Left hindlimb (tissue), 1 donor: ENCODE measurements around the gene GSTM1.
A peak's percentile ranks its signal among the peaks of the same experiment; 100 is the strongest.

Experiments
- DNase-seq: peaks from one replicate; pipeline ENCODE4 v3.0.0-alpha.2; 2018

Gene GSTM1

DNA sequence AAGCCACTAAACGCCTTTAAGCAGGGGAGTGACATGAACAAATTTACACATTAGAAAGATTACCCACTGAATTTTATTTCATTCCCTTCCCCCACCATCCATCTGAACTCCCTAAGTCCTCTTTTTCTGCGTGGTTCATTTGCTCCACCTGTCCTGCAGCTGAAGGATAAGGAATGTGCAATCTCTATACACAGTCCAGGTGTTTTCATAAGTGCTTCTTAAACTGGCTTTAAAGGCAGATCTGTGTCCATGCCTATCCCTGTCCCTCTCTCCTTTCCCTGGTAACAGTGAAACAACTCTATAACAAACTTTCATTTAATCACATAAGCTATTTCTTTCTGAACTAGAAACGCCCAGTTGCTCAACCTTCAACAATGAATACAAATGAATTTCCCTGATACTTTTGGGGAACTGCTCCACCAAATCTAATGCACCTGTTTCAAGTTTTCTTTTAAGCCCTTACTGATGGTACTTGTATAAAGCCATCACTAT is 44.8 kb downstream of the GSTM1 start:
- DNase-seq, result no peak

DNA sequence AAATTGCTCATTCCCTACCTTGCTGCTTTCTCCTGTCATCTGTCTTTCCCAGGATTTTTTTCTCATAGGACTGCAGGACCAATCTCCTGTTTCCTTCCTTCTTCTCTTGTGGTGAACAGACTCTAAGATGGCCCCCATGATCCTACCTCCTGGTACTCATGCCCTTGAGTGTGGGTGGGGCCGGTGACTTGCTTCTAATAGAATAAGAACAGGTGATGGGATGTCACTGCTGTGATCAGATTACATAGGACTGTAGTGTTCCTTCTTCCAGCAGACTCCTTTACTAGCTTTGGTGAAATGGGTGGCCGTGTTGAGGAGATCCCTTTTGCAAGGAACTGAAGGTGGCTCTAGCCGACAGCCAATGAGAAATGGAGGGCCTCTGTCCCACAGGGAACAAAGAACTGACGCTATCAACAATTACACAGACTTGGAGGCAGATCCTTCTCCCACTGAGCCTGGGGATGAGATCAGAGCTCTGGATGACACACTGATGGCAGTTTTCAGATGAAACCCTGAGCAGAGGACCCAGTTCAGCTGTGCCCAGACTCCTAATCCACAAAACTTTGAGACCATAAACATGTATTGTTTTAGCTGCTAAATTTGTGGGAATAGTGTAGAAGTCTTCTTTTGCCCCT is 45.7 kb downstream of the GSTM1 start:
- DNase-seq, result no peak

DNA sequence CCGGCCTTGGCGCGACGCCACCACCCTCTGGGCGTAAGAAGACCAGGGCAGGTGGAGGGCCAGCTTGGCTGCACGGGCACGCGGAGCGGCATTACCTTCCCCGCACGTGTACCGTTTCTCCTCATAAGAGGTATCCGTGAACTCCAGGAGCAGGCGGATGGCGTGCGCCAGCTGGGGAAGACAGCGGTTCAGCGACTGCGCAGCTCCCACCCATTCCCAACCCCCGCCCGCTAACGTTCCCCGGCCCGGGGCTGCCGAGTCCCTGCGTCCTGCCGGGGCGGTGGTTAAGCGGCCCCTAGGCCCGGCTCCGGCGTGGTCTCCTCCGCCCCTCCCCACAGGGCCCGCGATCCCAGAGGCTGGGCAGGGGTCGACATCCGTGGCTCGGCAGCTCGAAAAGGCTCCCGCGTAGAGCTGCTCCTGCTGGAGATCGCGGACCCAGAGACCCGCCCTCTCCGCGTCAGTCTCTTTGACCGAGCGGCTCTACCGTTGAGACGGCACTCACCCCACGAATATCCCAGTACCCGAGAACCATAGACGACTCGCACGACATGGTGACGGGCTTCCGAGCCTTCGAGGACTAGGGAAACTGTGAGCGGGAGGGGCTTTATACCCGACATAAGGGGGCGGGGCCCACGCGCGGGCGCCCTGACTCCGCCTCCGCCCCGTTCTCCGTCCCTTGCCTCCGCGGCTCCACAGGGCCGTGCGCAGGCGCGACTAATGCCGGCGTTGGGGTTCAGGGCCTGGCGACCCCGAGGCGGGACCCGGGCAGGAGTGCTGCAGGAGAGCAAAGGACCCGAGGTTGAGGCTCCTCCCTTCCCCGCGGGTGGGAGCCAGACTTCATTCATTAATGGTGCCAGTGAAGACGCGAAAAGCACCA is 52.4 kb downstream of the GSTM1 start:
- peak; percentile 85 for DNase-seq

DNA sequence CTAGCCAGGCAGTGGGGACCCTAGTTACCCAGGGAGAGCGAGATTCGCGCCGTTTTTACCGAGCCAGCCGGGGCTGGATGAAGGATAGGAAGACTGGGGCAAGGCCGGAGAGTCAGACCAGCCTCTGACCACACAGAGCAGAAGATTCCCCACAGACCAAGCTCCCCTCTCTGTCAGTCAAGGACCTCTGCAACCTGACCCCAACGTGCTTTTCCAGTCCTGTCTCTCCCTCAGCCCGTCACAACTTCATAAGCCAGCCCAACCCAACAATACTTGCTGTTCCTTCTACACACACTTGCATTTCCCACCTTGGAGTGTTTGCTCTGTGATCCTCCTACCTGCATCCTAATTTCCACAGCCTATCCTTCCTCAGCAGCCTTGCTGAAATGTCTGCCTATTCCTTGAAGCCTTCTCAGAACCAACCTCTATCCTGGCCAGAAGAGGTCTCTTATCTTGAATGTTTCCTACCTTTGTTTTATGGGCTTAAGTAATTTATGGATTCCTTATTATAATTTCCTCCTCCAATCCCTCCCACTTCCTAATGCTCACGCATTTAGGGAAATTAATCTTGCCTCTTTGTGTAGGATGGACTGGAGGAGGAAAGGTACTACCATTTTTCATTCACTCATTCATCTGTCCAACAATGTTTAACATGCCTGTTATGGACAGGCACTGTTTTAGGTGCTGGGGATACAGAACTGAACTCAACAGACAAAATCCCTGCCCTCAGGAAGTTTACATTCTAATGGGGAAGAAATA is 53.2 kb downstream of the GSTM1 start, which contains the start of gene GSTM3:
Gene GSTM3 (minus strand): TSS at position 424 of the 759 bp plus-strand sequence. CDS start 751 bp downstream, outside the sequence.
- DNase-seq, result no peak
